Sigmoid colon (tissue), 4 donors: Measurements from ENCODE around the gene PPA2.

Source experiments
- CTCF ChIP-seq, 4 experiments: fragments of 450-650 bp in 3 of 4; fragments of 200-600 bp in 1 of 4; IDR thresholded peaks; one replicate each; pipeline ENCODE4 v1.5.1; 2016 to 2019; ENCODE audit warnings: antibody characterized with exemption in 4 of 4, mild to moderate bottlenecking in 3 of 4, moderate library complexity in 2 of 4
- POLR2AphosphoS5 ChIP-seq, 4 donors: sonication (generic); formaldehyde crosslinking; IDR thresholded peaks; one replicate each; pipeline ENCODE4 v1.6.1; 2017; ENCODE audit warnings: antibody characterized with exemption in 4 of 4

DNA sequence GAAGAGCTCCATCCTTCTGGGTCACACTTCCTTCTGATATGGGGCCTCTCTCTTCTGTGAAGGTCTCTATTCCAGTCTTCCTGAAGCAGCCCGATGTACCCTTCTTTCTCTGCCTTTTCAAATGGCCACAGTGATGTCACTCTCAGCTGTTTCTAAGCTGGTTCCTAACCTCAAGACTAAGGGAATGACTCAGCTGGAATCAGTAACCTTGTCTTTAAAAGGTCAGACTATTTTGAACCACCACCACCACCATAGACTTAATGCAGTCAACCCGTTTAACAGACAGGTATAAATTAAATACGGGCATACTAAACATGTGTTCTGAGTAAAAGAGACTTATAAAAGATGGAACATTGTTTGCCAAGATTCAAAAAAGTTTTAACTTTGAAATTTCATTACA lies 121.0 kb downstream of the PPA2 start:
- TF ChIP-seq CTCF (IDR thresholded peaks at IDR 0.05) (no peak), POLR2AphosphoS5 (IDR thresholded peaks at IDR 0.05) (no peak)
